Right ventricle myocardium superior (tissue), 1 donor: ENCODE data around the gene IPO13. TPM values are rescaled to one million over a fixed set of nuclear protein-coding genes. Genes with fewer than 3 reads are reported as not detected.

Experiments used
- ATAC-seq: fragments of 200-7000 bp; cut with Tn5 transposase; one replicate; pipeline ENCODE4 v1.9.1; 2020; ENCODE audit warnings: mild to moderate bottlenecking; ENCODE audit not compliant: poor library complexity
- DNase-seq: peaks from one replicate; pipeline ENCODE4 v3.0.0-alpha.2; 2020
- intact Hi-C: fragments of 100-400 bp; cut with DNase I; formaldehyde crosslinking; loops from one replicate; pipeline ENCODE4 v1.11.2; 2022
- total RNA-seq: library from RNA; stranded (reverse); fragmentation: NEBNext Ultra II Directional; extraction: Animal tissue kit (Norgen Biotek cat#: 25700); gene quantifications from one replicate; pipeline ENCODE4 v1.2.1, GENCODE V29; 2021
- donor health status: DM: no; HTN: yes; CAD: no; lungs with severe emphysema.

The IPO13 gene
- total RNA-seq, 1 donor from 2014 or later: 58.8 TPM

DNA sequence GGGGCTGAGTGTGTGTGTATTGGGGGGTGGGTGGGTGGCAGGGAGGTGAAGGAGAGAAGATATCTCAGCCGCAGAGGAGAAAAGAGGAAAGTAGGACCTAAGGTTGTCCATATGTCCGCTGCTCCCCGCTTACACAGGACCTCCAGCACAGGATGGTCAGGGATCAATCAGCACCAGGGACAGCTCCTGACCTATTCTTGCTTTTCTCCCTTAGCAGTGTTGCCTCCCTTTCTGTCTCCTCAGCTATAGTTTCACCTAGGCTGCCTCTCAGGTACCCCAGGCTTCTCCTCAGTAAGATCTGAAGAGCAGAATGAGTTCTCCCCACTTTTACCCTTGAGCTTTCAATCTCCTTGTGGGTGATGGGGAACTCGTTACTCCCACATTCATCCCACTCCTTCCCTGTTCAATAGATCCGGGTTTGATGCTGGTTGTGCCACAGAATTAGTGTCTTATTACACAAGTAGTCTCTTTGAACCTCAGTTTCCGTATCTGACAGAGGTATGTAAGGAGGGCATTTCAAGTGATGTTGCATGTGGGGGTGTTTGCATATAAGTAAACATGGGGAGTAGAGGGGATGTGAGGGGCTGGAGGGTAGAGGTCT lies 21.7 kb downstream of the IPO13 start:
- intact Hi-C loops: no loop called here
- ATAC-seq (no peak), DNase-seq (no peak)

GRCh38 chr1:43969416-43969745 lies 22.6 kb downstream of the IPO13 start:
- DNase-seq (no peak), ATAC-seq (no peak)
- intact Hi-C loops: no loop called here

- intact Hi-C loops: no loop called here
- peak; percentile 98 for DNase-seq
- ATAC-seq: peak; percentile 88
Observed at GRCh38 chr1:43969746-43970466, 23.2 kb downstream of the IPO13 start, which contains the start of gene DPH2. TSS of gene DPH2 (plus strand) at chr1:43970010. CDS start at chr1:43970176, 166 bp downstream.

GRCh38 chr1:43970502-43970901 lies 23.8 kb downstream of the IPO13 start:
- ATAC-seq (no peak), DNase-seq (no peak)
- intact Hi-C loops: no loop called here

- ATAC-seq: no peak
- intact Hi-C loops: no loop called here
- no peak for DNase-seq
Observed at GRCh38 chr1:43970911-43971310, 24.2 kb downstream of the IPO13 start.

GRCh38 chr1:43971336-43971980 lies 24.7 kb downstream of the IPO13 start:
- DNase-seq (no peak), ATAC-seq (no peak)
- intact Hi-C loops: no loop called here

- DNase-seq (no peak), ATAC-seq (peak; percentile 1)
- intact Hi-C loops: no loop called here
Observed at GRCh38 chr1:43973981-43974442, 27.3 kb downstream of the IPO13 start.

GRCh38 chr1:43974443-43975248 lies 27.9 kb downstream of the IPO13 start, which contains the start of gene ATP6V0B:
TSS of gene ATP6V0B (plus strand) at chr1:43974960. CDS start at chr1:43975041, 81 bp downstream.
- intact Hi-C loops: no loop called here
- ATAC-seq: peak; percentile 92

DNA sequence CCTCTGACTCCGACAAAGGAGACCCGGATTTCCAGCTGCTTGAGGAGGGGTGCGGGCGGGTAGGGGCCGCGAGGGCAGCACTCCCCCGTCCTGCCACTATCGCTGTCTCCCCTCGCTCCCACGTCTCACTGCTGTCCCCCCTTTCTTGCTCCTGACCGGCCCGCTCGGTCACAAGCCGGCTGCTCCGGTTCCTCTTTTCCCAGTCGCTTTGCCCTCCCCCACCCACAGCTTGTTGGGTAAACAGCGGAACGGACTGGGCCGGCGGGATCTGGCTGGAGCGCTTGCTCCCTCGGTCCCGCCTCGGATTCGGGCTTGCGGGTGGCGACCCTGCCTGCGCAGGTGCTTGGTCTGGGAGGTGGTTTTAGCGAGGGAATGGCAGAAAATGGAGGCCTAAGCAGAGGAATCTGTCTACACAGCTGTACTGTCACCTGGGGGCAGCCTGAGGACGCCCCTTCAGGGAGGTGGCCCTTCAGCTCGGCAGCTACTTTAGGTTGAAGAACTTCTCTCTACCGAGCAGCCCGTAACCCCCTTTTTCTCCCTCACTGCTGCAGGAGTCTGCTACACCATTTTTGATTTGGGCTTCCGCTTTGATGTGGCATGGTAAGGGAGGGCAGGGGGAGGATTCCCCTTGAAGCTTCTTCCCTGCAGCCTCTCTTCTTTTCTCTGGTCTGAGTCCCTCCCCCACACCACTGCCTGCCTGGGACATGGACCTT lies 28.7 kb downstream of the IPO13 start:
- peak; percentile 36 for ATAC-seq
- DNase-seq: peak; percentile 81
- intact Hi-C loops: no loop called here

More at GRCh38 chr1:43974443-43975248, 27.9 kb downstream of the IPO13 start, which contains the start of gene ATP6V0B:
- DNase-seq: peak; percentile 99

- intact Hi-C loops: no loop called here
- ATAC-seq (no peak), DNase-seq (no peak)
Observed at GRCh38 chr1:43976045-43976444, 29.3 kb downstream of the IPO13 start.

- DNase-seq: no peak
- ATAC-seq: no peak
- intact Hi-C loops: no loop called here
Observed at GRCh38 chr1:43976890-43977289, 30.1 kb downstream of the IPO13 start.

DNA sequence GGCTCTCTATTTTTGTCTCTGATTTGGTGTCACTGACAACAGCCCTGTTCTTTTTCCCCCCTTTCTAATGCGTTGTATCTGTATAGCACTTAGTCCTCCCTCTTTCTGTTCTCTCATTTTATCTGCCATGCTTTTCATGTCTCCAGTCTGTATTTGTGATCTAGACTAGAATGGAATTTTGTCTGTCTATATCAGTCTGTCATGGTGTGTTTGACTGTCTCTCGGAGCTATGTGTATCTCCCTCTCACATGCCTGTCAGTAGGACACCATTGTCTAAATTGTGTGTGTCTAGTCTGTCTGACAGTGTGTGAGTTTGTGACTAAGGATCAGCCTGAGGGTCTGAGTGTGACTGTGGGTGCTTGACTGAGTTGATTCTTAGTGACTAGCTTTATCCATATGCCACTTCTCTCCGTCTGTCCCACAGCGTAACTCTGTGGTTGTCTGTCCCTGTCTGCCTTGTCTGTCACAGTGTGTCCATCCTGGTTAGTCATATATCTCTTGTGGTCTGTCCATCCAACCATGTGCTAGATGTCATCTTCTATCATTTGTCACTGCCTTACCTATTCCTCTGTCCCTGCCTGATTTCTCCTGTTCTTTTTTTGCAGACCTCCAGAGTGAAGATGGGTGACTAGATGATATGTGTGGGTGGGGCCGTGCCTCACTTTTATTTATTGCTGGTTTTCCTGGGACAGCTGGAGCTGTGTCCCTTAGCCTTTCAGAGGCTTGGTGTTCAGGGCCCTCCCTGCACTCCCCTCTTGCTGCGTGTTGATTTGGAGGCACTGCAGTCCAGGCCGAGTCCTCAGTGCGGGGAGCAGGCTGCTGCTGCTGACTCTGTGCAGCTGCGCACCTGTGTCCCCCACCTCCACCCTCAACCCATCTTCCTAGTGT lies 30.9 kb downstream of the IPO13 start:
- DNase-seq (no peak), ATAC-seq (no peak)
- intact Hi-C loops: no loop called here

GRCh38 chr1:43978264-43978550 lies 31.5 kb downstream of the IPO13 start:
- ATAC-seq: no peak
- no peak for DNase-seq
- intact Hi-C loops: no loop called here

- no peak for ATAC-seq
- DNase-seq: peak; percentile 61
- intact Hi-C loops: no loop called here
Observed at GRCh38 chr1:43978551-43979260, 32.0 kb downstream of the IPO13 start, which contains the start of gene B4GALT2. TSS of gene B4GALT2 (plus strand) at chr1:43979210. CDS start at chr1:43981161, 1,951 bp downstream.

GRCh38 chr1:43979261-43979527 lies 32.4 kb downstream of the IPO13 start:
- ATAC-seq (no peak), DNase-seq (no peak)
- intact Hi-C loops: no loop called here

GRCh38 chr1:43979528-43980254 lies 32.9 kb downstream of the IPO13 start:
- ATAC-seq (peak; percentile 5), DNase-seq (peak; percentile 70)
- intact Hi-C loops: no loop called here
